OCI-LY3 (cell line): ENCODE data around the gene TRAPPC1.

Experiments used
- H2AFZ ChIP-seq: fragments of 200-600, 300-600 bp; shearing (Covaris generic); 2 replicates; pipeline ENCODE4 v1.6.0; 2014; ENCODE audit warnings: antibody characterized with exemption, low read depth, low read length
- H3K27ac ChIP-seq: fragments of 200-600, 300-600 bp; sonication (generic); 2 replicates; pipeline ENCODE4 v1.5.1; 2014; ENCODE audit warnings: mild to moderate bottlenecking, low read length, moderate library complexity, mixed read lengths
- H3K27me3 ChIP-seq: fragments of 200-600, 300-600 bp; sonication (generic); 2 replicates; pipeline ENCODE4 v1.6.1; 2014; ENCODE audit warnings: low read depth, low read length, mixed read lengths
- H3K36me3 ChIP-seq: fragments of 200-600, 300-600 bp; sonication (generic); replicated peaks from 2 replicates; pipeline ENCODE3; 2014; ENCODE audit warnings: low read depth, low read length, mixed read lengths
- H3K4me1 ChIP-seq: fragments of 300-600, 200-600 bp; sonication (generic); 2 replicates; pipeline ENCODE4 v1.6.1; 2014; ENCODE audit warnings: low read length, mixed read lengths
- H3K4me2 ChIP-seq: fragments of 200-600, 300-600 bp; sonication (generic); 2 replicates; pipeline ENCODE4 v1.6.1; 2014; ENCODE audit warnings: low read length, mixed read lengths
- H3K4me3 ChIP-seq: fragments of 300-600, 200-600 bp; sonication (generic); 2 replicates; pipeline ENCODE4 v1.5.1; 2014; ENCODE audit warnings: antibody characterized with exemption, mild to moderate bottlenecking, low read length, moderate library complexity
- H3K79me2 ChIP-seq: fragments of 300-600, 200-600 bp; shearing (Covaris generic); 2 replicates; pipeline ENCODE4 v1.6.1; 2014; ENCODE audit warnings: mild to moderate bottlenecking, low read length, mixed read lengths
- H3K9ac ChIP-seq: fragments of 300-600, 200-600 bp; shearing (Covaris generic); 2 replicates; pipeline ENCODE4 v1.6.0; 2014; ENCODE audit warnings: mild to moderate bottlenecking, low read length, moderate library complexity
- H3K9me3 ChIP-seq: fragments of 200-600, 300-600 bp; shearing (Covaris generic); 2 replicates; pipeline ENCODE4 v1.6.1; 2014; ENCODE audit warnings: low read length, mixed read lengths; ENCODE audit not compliant: insufficient read depth
- H4K20me1 ChIP-seq: fragments of 200-600, 300-600 bp; sonication (generic); 2 replicates; pipeline ENCODE4 v1.6.1; 2016; ENCODE audit warnings: low read length, mixed read lengths; ENCODE audit not compliant: insufficient read depth
- EZH2phosphoT487 ChIP-seq: fragments of 200-600 bp; shearing (Covaris generic); IDR thresholded peaks from 2 replicates; pipeline ENCODE4 v1.6.1; 2018; ENCODE audit warnings: antibody characterized with exemption, mixed run types, low read depth
- TF ChIP-seq, protein P1 (sequence below): fragments of 200-600, 300-600 bp; sonication (generic); IDR thresholded peaks from 2 replicates; pipeline ENCODE4 v1.5.1; 2014; ENCODE audit warnings: antibody characterized with exemption, low read length, low read depth

TRAPPC1 gene

DNA sequence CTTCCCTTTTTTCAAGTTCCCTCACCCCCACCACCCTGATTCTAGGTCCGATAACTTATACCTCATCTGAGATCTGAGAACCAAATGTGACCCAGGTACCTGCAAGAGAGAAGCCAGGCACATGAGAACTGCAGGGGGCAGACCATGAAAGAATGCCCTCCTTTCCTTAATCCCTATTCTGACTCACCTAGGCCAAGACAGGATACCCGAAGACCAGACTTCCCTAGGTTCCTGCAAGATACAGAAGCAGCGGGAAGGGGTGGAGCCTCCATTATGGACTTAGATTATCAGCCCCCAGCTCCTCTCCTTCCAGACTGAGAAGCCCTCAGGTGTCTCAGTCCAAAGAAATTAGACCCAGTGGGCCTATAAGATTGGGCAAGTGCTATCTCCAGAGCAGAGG lies 4.2 kb downstream of the TRAPPC1 start:
- TF ChIP-seq EZH2phosphoT487 = no peak
- TF ChIP-seq, protein P1, sequence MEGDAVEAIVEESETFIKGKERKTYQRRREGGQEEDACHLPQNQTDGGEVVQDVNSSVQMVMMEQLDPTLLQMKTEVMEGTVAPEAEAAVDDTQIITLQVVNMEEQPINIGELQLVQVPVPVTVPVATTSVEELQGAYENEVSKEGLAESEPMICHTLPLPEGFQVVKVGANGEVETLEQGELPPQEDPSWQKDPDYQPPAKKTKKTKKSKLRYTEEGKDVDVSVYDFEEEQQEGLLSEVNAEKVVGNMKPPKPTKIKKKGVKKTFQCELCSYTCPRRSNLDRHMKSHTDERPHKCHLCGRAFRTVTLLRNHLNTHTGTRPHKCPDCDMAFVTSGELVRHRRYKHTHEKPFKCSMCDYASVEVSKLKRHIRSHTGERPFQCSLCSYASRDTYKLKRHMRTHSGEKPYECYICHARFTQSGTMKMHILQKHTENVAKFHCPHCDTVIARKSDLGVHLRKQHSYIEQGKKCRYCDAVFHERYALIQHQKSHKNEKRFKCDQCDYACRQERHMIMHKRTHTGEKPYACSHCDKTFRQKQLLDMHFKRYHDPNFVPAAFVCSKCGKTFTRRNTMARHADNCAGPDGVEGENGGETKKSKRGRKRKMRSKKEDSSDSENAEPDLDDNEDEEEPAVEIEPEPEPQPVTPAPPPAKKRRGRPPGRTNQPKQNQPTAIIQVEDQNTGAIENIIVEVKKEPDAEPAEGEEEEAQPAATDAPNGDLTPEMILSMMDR = no peak
- Histone ChIP-seq H3K79me2 (peaks cover 11% of the 10 kb centered on the region), H2AFZ (no peak overlapping the region), H3K4me1 (peaks cover 4% of the 10 kb centered on the region; the same call in 1 of the 2 replicates), H3K4me3 (no peak overlapping the region), H3K9ac (no peak overlapping the region), H4K20me1 (no peaks in the 10 kb centered on the region), H3K9me3 (no peaks in the 10 kb centered on the region), H3K4me2 (no peak overlapping the region), H3K27ac (no peak overlapping the region), H3K27me3 (no peaks in the 10 kb centered on the region), H3K36me3 (no peaks in the 10 kb centered on the region)

GRCh38 chr17:7922845-7923628 lies 8.7 kb downstream of the TRAPPC1 start:
- Histone ChIP-seq H3K9me3 (no peaks in the 10 kb centered on the region), H3K4me2 (no peak overlapping the region), H2AFZ (no peak overlapping the region), H3K27me3 (no peaks in the 10 kb centered on the region), H3K9ac (no peak overlapping the region), H3K36me3 (no peaks in the 10 kb centered on the region), H3K4me3 (no peak overlapping the region), H4K20me1 (no peaks in the 10 kb centered on the region), H3K4me1 (no peaks in the 10 kb centered on the region), H3K79me2 (no peaks in the 10 kb centered on the region), H3K27ac (no peak overlapping the region)
- TF ChIP-seq EZH2phosphoT487 = no peak
- TF ChIP-seq, protein P1 = no peak

GRCh38 chr17:7922269-7922844 lies 9.4 kb downstream of the TRAPPC1 start:
- Histone ChIP-seq H3K79me2 (no peaks in the 10 kb centered on the region), H3K9me3 (no peaks in the 10 kb centered on the region), H3K4me3 (no peak overlapping the region), H3K4me2 (no peak overlapping the region), H3K27ac (no peak overlapping the region), H4K20me1 (no peaks in the 10 kb centered on the region), H3K27me3 (no peaks in the 10 kb centered on the region), H2AFZ (no peak overlapping the region), H3K9ac (no peak overlapping the region), H3K4me1 (no peaks in the 10 kb centered on the region), H3K36me3 (no peaks in the 10 kb centered on the region)
- no peak for TF ChIP-seq EZH2phosphoT487
- TF ChIP-seq, protein P1 = no peak

GRCh38 chr17:7916808-7917207 lies 14.9 kb downstream of the TRAPPC1 start:
- Histone ChIP-seq H2AFZ (no peak overlapping the region), H3K4me2 (no peak overlapping the region), H3K27ac (no peak overlapping the region), H3K9me3 (no peaks in the 10 kb centered on the region), H3K36me3 (peaks cover 2% of the 10 kb centered on the region), H4K20me1 (no peaks in the 10 kb centered on the region), H3K4me1 (peaks cover 9% of the 10 kb centered on the region; the same call in 1 of the 2 replicates), H3K27me3 (no peaks in the 10 kb centered on the region), H3K9ac (no peak overlapping the region), H3K79me2 (no peaks in the 10 kb centered on the region), H3K4me3 (no peak overlapping the region)
- no peak for TF ChIP-seq EZH2phosphoT487
- TF ChIP-seq, protein P1 = no peak
